ENCODE results near the gene TBC1D20. TPM values are rescaled to one million over a fixed set of nuclear protein-coding genes. Genes with fewer than 3 reads are reported as not detected.

The TBC1D20 gene
- total and polyA plus RNA-seq, 2 experiments from 2014 or later = 31.3 to 40.0 TPM

GRCh38 chr20:444862-445426 is 17.4 kb downstream of the TBC1D20 start:
- H3K27me3 ChIP-seq = no peaks in the 10 kb centered on the region
- DNase-seq (ENCODE audit: low read depth in 1 of 2, low spot score in 1 of 2) = peak in 1 of 2 donors; percentile 64
- H3K4me1 ChIP-seq (ENCODE audit: low read depth) = peaks cover 12% of the 10 kb centered on the region
- H3K4me3 ChIP-seq = no peak overlapping the region
- peaks cover 26% of the 10 kb centered on the region for H3K36me3 ChIP-seq
- H3K27ac ChIP-seq = peak overlapping the region; percentile 78
- no peak for TF ChIP-seq CTCF (IDR thresholded peaks at IDR 0.05; ENCODE audit: low read depth, low read length)
- no peaks in the 10 kb centered on the region for H3K9me3 ChIP-seq (ENCODE audit: low read depth)

- DNase-seq (ENCODE audit: low read depth in 1 of 2, low spot score in 1 of 2) = no peak
- no peak for TF ChIP-seq CTCF (IDR thresholded peaks at IDR 0.05; ENCODE audit: low read depth, low read length)
- H3K27me3 ChIP-seq = no peaks in the 10 kb centered on the region
- peaks cover 34% of the 10 kb centered on the region for H3K36me3 ChIP-seq
- no peaks in the 10 kb centered on the region for H3K9me3 ChIP-seq (ENCODE audit: low read depth)
- no peak overlapping the region for H3K4me3 ChIP-seq
- peaks cover 12% of the 10 kb centered on the region for H3K4me1 ChIP-seq (ENCODE audit: low read depth)
- H3K27ac ChIP-seq = peak overlapping the region; percentile 78
These were observed 18.2 kb downstream of the TBC1D20 start for GRCh38 chr20:444117-444516.

GRCh38 chr20:443223-443775 is 19.0 kb downstream of the TBC1D20 start:
- Histone ChIP-seq H3K27ac (no peak overlapping the region), H3K9me3 (ENCODE audit: low read depth) (no peaks in the 10 kb centered on the region), H3K4me3 (no peak overlapping the region), H3K4me1 (ENCODE audit: low read depth) (peaks cover 12% of the 10 kb centered on the region), H3K36me3 (peaks cover 42% of the 10 kb centered on the region), H3K27me3 (no peaks in the 10 kb centered on the region)
- no peak for TF ChIP-seq CTCF (IDR thresholded peaks at IDR 0.05; ENCODE audit: low read depth, low read length)
- no peak for DNase-seq (ENCODE audit: low read depth in 1 of 2, low spot score in 1 of 2)

GRCh38 chr20:440636-441035 is 21.7 kb downstream of the TBC1D20 start:
- no peak for DNase-seq (ENCODE audit: low read depth in 1 of 2, low spot score in 1 of 2)
- Histone ChIP-seq H3K4me1 (ENCODE audit: low read depth) (peaks cover 12% of the 10 kb centered on the region), H3K4me3 (no peak overlapping the region), H3K27me3 (no peaks in the 10 kb centered on the region), H3K27ac (no peak overlapping the region), H3K9me3 (ENCODE audit: low read depth) (no peaks in the 10 kb centered on the region), H3K36me3 (peaks cover 60% of the 10 kb centered on the region)
- no peak for TF ChIP-seq CTCF (IDR thresholded peaks at IDR 0.05; ENCODE audit: low read depth, low read length)

GRCh38 chr20:440148-440547 is 22.2 kb downstream of the TBC1D20 start:
- H3K27ac ChIP-seq = no peak overlapping the region
- no peak for TF ChIP-seq CTCF (IDR thresholded peaks at IDR 0.05; ENCODE audit: low read depth, low read length)
- H3K4me1 ChIP-seq (ENCODE audit: low read depth) = peaks cover 11% of the 10 kb centered on the region
- no peak overlapping the region for H3K4me3 ChIP-seq
- DNase-seq (ENCODE audit: low read depth in 1 of 2, low spot score in 1 of 2) = no peak
- no peaks in the 10 kb centered on the region for H3K9me3 ChIP-seq (ENCODE audit: low read depth)
- peaks cover 62% of the 10 kb centered on the region for H3K36me3 ChIP-seq
- H3K27me3 ChIP-seq = no peaks in the 10 kb centered on the region
